HL-60 (cell line): ENCODE results near the gene C1S.
"Not testable (repeated sequence)": the region's sequence is repeated elsewhere in the genome, so short reads cannot be mapped to it uniquely, and the experiment has no call there.

Source experiments
- DNase-seq, 2 experiments: peaks; one replicate each; pipeline ENCODE4 v3.0.0-alpha.2; 2010 to 2020; ENCODE audit warnings: low read depth in 1 of 2, low spot score in 1 of 2
- H3K27ac ChIP-seq: fragments of 250-450 bp; sonication (Bioruptor Pico); replicated peaks from 2 replicates; pipeline ENCODE4 v1.5.1; 2020; ENCODE audit warnings: mild to moderate bottlenecking, moderate library complexity
- H3K27me3 ChIP-seq: fragments of 250-450 bp; sonication (Bioruptor Pico); 2 replicates; pipeline ENCODE4 v1.5.1; 2021; ENCODE audit warnings: mild to moderate bottlenecking, moderate library complexity; ENCODE audit not compliant: insufficient read depth, poor library complexity, severe bottlenecking
- H3K4me3 ChIP-seq: replicated peaks from 2 replicates; pipeline ENCODE4 v1.5.1; 2011; ENCODE audit warnings: mild to moderate bottlenecking, control low read depth, low read length; ENCODE audit not compliant: insufficient read depth
- GABPA ChIP-seq: IDR thresholded peaks from 2 replicates; pipeline ENCODE4 v1.6.1; 2012; ENCODE audit warnings: low read depth
- POLR2AphosphoS5 ChIP-seq: IDR thresholded peaks from 2 replicates; pipeline ENCODE4 v1.6.1; 2012; ENCODE audit warnings: low read depth
- REST ChIP-seq: IDR thresholded peaks from 2 replicates; pipeline ENCODE4 v1.6.1; 2012; ENCODE audit warnings: low read depth; ENCODE audit not compliant: insufficient replicate concordance
- SPI1 ChIP-seq: IDR thresholded peaks from 2 replicates; pipeline ENCODE4 v1.6.1; 2012; ENCODE audit warnings: low read depth, mild to moderate bottlenecking, borderline replicate concordance
- TF ChIP-seq, protein P1 (sequence below): IDR thresholded peaks from one replicate; pipeline ENCODE4 v1.5.1; 2011; ENCODE audit warnings: low read length, control low read depth, inconsistent platforms; ENCODE audit not compliant: insufficient read depth

Gene C1S

DNA sequence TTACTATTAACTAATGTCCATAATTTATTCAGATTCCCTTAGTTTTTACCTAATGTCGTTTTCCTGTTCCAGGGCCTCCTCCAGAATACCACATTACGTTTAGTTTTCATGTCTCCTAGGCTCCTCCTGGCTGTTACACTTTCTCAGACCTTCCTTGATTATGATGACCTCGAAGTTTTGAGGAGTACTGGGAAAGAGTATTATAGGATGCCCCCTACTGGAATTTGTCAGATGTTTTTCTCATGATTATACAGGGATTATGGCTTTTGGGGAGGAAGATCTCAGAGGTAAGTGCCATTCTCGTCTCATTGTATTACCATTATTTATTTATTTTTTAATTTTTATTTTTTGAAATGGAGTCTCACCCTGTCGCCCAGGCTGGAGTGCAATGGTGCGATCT is 17.7 kb upstream of the C1S start:
- Histone ChIP-seq H3K27ac (no peak overlapping the region), H3K4me3 (no peak overlapping the region), H3K27me3 (no peaks in the 10 kb centered on the region)
- DNase-seq, result peak in 1 of 2 experiments; percentile 13
- TF ChIP-seq REST (no peak), SPI1 (no peak), POLR2AphosphoS5 (no peak), GABPA (no peak)
- TF ChIP-seq, protein P1, sequence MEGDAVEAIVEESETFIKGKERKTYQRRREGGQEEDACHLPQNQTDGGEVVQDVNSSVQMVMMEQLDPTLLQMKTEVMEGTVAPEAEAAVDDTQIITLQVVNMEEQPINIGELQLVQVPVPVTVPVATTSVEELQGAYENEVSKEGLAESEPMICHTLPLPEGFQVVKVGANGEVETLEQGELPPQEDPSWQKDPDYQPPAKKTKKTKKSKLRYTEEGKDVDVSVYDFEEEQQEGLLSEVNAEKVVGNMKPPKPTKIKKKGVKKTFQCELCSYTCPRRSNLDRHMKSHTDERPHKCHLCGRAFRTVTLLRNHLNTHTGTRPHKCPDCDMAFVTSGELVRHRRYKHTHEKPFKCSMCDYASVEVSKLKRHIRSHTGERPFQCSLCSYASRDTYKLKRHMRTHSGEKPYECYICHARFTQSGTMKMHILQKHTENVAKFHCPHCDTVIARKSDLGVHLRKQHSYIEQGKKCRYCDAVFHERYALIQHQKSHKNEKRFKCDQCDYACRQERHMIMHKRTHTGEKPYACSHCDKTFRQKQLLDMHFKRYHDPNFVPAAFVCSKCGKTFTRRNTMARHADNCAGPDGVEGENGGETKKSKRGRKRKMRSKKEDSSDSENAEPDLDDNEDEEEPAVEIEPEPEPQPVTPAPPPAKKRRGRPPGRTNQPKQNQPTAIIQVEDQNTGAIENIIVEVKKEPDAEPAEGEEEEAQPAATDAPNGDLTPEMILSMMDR, result no peak

GRCh38 chr12:7045913-7046312 is 14.6 kb upstream of the C1S start:
- no peak for DNase-seq
- no peaks in the 10 kb centered on the region for H3K27me3 ChIP-seq
- TF ChIP-seq GABPA, result no peak
- H3K27ac ChIP-seq, result no peak overlapping the region
- no peak overlapping the region for H3K4me3 ChIP-seq

DNA sequence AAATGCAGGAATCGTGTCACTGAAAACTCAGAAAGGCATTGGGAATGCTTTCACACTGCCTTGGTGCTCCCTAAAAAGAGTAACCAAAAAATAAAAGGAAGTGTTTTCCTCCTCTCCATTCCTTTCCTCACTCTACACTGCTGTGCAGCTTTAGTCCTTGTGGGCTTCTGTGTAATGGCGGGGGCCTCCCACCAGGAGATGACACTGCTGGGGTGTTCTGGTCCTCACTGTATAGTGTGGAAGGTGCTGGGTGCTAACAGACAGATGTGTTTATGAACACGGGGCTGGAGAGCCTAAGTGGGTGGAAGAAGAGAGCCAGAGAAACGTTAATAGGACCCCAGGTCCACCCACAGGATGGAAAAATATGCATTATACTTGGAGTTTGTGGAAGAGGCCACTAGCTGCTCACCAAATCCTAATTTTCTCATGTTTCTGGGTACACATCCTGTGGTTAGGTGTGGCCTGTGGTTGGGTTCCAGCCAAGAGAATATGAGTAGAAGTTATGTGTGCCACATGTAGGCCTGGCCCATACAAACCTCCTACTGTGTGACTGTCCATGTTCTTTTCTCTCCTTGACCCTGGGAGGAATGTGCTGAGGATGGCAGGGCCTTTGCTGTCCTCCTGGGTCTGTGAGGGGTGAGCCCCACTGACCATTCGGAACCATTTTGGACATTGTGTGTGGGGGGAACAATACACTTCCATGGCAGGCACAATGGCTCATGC is 14.0 kb upstream of the C1S start:
- DNase-seq, result no peak
- Histone ChIP-seq H3K27me3 (no peaks in the 10 kb centered on the region), H3K4me3 (no peak overlapping the region), H3K27ac (no peak overlapping the region)
- TF ChIP-seq GABPA (no peak), REST (no peak), POLR2AphosphoS5 (no peak), SPI1 (no peak)
- TF ChIP-seq, protein P1, result no peak

DNA sequence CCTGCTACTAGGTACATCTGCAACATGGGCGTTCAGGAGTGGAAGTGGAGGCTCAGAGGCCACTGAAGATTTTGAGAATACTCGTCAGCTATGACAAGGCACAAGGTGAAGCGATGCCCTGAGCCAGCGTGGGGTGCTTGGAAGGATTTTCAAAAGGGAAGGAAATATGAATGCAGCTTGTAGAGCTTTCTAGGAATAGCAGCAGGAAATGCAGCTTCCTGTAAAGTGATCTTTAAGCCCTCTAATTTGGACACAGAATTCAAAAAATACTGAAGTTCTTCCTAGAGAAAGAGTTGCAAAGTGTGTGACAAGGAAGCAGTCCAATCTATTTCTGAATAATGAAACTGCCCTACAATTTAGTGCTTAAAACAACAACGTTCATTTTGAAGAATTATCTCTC is 13.2 kb upstream of the C1S start:
- no peak for DNase-seq
- H3K4me3 ChIP-seq, result no peak overlapping the region
- H3K27me3 ChIP-seq, result no peaks in the 10 kb centered on the region
- no peak for TF ChIP-seq SPI1
- no peak for TF ChIP-seq REST
- no peak for TF ChIP-seq GABPA
- no peak for TF ChIP-seq POLR2AphosphoS5
- TF ChIP-seq, protein P1, result no peak
- H3K27ac ChIP-seq, result no peak overlapping the region

DNA sequence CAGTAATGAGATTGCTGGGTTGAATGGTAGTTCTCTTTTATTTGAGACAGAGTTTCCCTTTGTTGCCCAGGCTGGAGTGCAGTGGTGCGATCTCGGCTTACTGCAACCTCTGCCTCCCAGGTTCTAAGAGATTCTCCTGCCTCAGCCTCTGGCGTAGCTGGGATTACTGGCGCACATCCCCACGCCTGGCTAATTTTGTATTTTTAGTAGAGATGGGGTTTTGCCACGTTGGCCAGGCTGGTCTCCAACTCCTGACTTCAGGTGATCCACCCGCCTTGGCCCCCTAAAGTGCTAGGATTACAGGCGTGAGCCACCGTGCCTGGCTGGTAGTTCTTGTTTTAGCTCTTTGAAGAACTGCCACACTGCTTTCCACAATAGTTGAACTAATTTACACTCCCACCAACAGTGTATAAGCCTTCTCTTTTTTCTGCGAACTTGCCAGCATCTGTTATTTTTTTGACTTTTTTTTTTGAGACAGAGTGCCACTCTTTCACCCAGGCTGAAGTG is 11.0 kb upstream of the C1S start:
- not testable (repeated sequence) for DNase-seq, H3K27me3 ChIP-seq, H3K4me3 ChIP-seq, H3K27ac ChIP-seq

GRCh38 chr12:7049973-7050372 is 10.5 kb upstream of the C1S start:
- H3K27ac ChIP-seq, DNase-seq, H3K4me3 ChIP-seq, H3K27me3 ChIP-seq: not testable (repeated sequence)
